ENCODE results near the gene CIB4.

- TF ChIP-seq POLR2A (IDR thresholded peaks at IDR 0.05): no peak
- no peak for TF ChIP-seq CTCF (IDR thresholded peaks at IDR 0.05)
- no peak for TF ChIP-seq EP300 (IDR thresholded peaks at IDR 0.05)
Measured at GRCh38 chr2:26660363-26660962, 19.3 kb upstream of the CIB4 start.

Data from ovary (tissue), 3 donors.